Mucosa of stomach (tissue), 1 donor: ENCODE results near the gene FRMPD1.

ENCODE experiments used
- H3K27me3 ChIP-seq: one replicate; pipeline ENCODE4 v1.7.0; 2013; ENCODE audit warnings: mild to moderate bottlenecking, low read length; ENCODE audit not compliant: control insufficient read depth, insufficient read depth
- H3K36me3 ChIP-seq: one replicate; pipeline ENCODE4 v1.7.0; 2013; ENCODE audit warnings: low read length; ENCODE audit not compliant: control insufficient read depth, insufficient read depth
- H3K4me1 ChIP-seq: one replicate; pipeline ENCODE4 v1.7.0; 2013; ENCODE audit warnings: mild to moderate bottlenecking, low read length; ENCODE audit not compliant: control insufficient read depth, insufficient read depth
- H3K4me3 ChIP-seq: one replicate; pipeline ENCODE4 v1.7.0; 2013; ENCODE audit warnings: low read length
- H3K9ac ChIP-seq: one replicate; pipeline ENCODE4 v1.7.0; 2013; ENCODE audit warnings: mild to moderate bottlenecking, low read length, moderate library complexity
- H3K9me3 ChIP-seq: one replicate; pipeline ENCODE4 v1.7.0; 2013; ENCODE audit warnings: mild to moderate bottlenecking, low read length, moderate library complexity; ENCODE audit not compliant: control insufficient read depth
- donor health status: Pancreatic carcinoma.

The FRMPD1 gene

DNA sequence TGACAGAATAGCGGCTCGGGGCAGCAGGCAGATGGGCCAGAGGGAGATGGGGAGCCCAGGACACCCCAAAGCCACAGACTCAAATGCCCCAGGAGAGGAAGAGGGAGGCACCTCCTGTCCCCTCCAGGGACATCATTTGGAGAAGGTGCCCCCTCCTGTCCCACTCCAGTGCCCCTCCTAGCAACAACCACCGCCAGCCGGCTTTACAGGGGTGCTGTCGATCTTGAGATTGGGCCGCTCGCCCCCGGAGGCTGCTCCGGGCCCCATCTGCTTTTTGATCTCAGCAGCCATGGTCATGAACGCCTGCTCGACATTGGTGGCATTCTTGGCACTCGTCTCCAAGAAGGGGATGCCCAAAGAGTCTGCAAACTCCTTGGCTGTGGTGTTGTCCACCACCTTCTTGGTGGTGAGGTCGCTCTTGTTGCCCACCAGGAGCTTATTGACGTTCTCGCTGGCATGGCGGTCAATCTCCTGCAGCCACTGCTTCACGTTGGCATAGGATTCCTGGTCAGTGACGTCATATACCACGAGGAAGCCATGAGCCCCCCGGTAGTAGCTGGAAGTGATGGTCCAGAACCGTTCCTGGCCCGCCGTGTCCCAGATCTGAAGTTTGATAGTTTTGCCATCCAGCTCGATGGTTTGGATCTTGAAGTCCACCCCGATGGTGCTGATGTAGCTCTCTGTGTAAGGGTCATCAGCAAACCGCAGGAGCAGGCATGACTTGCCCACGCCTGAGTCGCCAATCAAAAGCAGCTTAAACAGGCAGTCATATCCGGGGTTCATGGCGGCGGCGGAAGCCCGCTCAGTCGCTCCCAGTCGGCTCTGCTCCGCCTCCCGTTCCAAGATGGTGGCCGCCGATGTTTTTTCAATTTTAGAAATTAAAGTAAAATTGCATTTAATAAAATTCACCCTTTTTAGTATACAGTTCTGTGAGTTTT lies 14.0 kb upstream of the FRMPD1 start:
- Histone ChIP-seq H3K9me3 (no peaks in the 10 kb centered on the region), H3K36me3 (no peaks in the 10 kb centered on the region), H3K27me3 (peaks cover 3% of the 10 kb centered on the region), H3K9ac (no peak overlapping the region), H3K4me1 (no peaks in the 10 kb centered on the region), H3K4me3 (no peak overlapping the region)

DNA sequence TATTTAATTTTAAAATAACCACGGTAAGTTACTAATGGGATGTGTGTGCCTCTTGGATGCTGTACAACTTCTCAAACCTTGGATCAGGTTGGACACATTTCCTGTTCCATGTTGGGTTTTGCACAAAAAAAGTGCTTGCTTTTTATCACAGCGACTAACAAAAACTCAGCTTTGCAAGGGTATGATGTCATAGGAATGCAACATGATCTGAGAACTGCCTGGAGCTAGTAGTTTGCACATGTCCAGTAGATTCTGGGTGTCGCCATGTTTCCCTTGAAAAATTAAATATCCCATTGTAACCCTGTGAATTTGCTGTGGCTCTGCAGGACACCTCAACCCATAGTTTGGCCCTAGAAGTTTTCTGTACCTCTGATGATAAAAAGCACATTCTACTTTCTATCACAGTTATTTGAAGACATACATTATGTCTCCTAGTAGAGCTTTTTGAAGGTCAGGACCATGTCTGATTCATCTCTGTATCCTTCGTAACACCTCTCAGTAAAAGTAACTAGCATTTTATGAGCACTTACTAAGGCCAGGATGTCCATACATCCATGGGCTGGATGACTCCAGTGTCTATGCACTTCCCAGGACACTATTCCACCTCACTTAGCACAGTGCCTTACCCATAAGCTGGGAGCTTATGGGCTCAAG lies 11.5 kb upstream of the FRMPD1 start:
- no peaks in the 10 kb centered on the region for H3K36me3 ChIP-seq
- no peaks in the 10 kb centered on the region for H3K4me1 ChIP-seq
- H3K9ac ChIP-seq: no peak overlapping the region
- H3K9me3 ChIP-seq: no peaks in the 10 kb centered on the region
- H3K4me3 ChIP-seq: no peak overlapping the region
- peaks cover 6% of the 10 kb centered on the region for H3K27me3 ChIP-seq

DNA sequence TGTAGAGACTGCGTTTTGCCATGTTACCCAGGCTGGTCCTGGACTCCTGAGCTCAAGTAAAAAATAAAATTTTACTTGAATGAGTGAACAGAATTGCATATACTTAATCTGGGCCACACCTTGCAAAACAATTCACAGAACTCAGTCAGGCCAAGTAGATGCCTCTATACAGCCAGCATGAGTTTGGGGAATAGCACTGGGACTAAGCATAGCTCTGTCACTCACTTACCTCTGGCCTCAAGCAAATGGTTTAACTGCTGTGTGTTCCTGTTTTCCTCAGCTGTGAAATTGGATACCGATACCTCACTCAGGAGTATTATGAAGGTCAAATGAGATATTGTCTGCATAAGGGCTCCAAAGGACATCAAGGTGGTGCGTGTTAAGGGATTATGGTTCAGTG lies 10.9 kb upstream of the FRMPD1 start:
- peaks cover 7% of the 10 kb centered on the region for H3K27me3 ChIP-seq
- no peaks in the 10 kb centered on the region for H3K9me3 ChIP-seq
- no peaks in the 10 kb centered on the region for H3K4me1 ChIP-seq
- no peak overlapping the region for H3K4me3 ChIP-seq
- H3K36me3 ChIP-seq: no peaks in the 10 kb centered on the region
- no peak overlapping the region for H3K9ac ChIP-seq

DNA sequence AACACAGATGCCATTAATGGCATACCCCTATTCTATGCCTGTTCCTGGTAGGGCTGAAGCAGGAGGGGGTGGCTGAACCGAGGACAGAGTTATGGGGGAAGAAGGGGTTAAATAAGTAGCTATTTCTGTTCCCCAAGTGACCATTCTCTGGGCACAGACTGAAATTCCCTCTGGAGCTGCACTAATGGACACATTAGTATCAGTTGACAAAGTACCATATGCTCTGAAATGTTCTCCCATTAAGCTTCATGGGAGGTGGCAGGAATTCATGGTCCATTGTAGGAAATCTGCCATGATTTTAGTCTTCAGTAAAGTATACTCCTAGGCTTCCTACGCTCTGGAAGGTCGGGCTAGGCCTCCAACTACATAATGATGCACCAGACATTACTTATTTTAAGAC lies 10.5 kb upstream of the FRMPD1 start:
- no peak overlapping the region for H3K9ac ChIP-seq
- peaks cover 7% of the 10 kb centered on the region for H3K27me3 ChIP-seq
- H3K36me3 ChIP-seq: no peaks in the 10 kb centered on the region
- no peak overlapping the region for H3K4me3 ChIP-seq
- no peaks in the 10 kb centered on the region for H3K9me3 ChIP-seq
- H3K4me1 ChIP-seq: no peaks in the 10 kb centered on the region

DNA sequence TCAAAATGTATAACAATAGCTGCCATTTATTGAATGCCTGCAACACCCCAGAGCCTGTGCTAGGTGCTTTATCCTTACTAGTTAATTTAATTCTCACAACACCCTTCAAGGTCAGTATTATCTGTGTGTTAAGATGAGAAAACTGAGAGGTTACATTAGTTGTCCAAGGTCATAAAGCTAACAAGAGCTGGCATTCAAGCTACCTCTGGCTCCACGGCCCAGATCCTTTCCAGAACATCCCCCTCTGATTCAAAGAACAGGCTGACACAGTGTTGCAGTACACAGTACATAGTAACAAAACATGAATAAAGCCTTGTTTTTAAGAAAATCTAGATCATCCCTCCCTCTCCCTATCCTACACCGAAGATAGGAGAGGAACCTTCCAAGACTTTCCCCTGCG lies 9.4 kb upstream of the FRMPD1 start:
- no peak overlapping the region for H3K4me3 ChIP-seq
- no peaks in the 10 kb centered on the region for H3K4me1 ChIP-seq
- H3K9ac ChIP-seq: no peak overlapping the region
- no peaks in the 10 kb centered on the region for H3K36me3 ChIP-seq
- no peaks in the 10 kb centered on the region for H3K9me3 ChIP-seq
- peaks cover 13% of the 10 kb centered on the region for H3K27me3 ChIP-seq

DNA sequence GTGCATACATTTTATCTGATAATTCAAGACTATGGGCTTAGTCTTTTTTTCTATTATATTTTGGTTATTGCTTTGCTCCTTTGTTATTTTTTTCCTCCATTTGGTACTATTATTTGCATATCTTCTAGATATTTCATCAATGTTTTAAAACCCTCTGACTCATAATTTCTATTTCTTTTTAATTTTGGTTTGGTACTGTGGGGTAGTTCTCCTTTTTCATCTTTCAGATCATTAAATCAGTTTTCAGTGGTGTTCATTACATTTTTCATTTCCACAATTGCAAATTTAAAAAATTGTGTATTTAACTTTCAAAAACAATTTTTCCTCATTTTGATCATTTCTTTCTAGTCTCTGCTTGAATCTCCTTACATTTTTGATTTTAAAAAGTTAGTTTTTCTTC lies 7.5 kb upstream of the FRMPD1 start:
- peaks cover 18% of the 10 kb centered on the region for H3K27me3 ChIP-seq

DNA sequence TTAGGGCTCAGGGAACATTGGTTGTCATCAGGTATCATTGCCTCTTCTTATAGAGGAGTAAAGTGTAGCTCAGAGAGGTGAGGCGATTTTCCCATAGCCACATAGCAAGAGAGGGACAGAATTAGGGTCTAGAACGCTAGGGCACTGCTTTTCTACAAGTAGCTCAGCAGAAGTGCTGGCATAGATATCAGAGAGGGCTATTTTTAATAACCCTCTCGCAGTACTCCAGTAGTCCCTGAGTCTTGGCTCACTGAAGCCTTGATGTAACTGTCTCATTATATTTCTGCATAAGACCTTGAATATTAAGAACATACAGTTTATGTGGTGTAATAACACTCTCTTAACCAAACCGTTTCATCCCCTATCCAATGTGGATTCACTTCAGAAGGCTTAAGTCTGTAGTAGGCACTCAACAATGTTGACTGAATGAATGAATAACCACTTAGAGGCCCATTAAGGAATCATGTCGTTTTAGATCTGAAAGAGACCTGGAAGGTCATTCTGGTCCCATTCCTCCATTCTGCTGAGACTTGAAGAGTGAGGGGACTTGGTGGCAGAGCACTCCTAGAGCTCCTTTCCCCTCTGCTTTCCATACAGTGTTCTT lies 4.7 kb upstream of the FRMPD1 start:
- Histone ChIP-seq H3K36me3 (no peaks in the 10 kb centered on the region), H3K9me3 (no peaks in the 10 kb centered on the region), H3K4me1 (no peaks in the 10 kb centered on the region), H3K27me3 (peaks cover 39% of the 10 kb centered on the region), H3K4me3 (no peak overlapping the region), H3K9ac (no peak overlapping the region)

More for the DNA sequence above, 7.5 kb upstream of the FRMPD1 start:
- H3K4me1 ChIP-seq: no peaks in the 10 kb centered on the region
- H3K9ac ChIP-seq: no peak overlapping the region
- H3K9me3 ChIP-seq: no peaks in the 10 kb centered on the region
- no peak overlapping the region for H3K4me3 ChIP-seq
- no peaks in the 10 kb centered on the region for H3K36me3 ChIP-seq

DNA sequence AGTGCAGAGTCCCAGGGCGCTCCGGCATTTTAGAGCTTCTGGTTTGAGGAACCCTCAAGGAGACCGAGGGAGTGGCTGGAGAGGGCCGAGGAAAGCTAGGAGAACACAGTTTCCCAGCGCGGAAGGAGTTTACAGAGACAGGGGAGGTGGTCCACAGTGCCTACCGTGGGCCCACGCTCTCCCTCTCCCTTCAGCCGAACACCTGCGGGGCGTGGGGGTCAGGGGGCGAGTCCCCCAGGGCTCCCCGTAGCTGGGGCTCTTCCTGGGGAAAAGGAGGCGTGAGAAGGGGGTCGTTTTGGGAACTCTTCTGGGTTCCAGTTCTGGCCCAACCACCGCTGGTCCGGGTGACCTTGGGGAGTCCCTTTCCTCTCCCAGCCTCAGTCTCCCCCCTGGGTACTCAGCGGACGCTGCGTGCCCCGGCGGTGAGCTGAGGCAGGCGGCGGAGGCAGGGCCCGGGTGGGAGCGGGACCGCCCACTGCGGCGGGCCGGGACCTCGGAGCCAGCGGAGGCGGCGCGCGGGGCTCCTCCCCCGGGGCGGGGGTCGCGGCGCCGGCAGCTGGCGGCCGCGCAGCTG lies 368 bp upstream of the FRMPD1 start:
- Histone ChIP-seq H3K4me3 (no peak overlapping the region), H3K36me3 (no peaks in the 10 kb centered on the region), H3K9ac (no peak overlapping the region), H3K27me3 (peaks cover 42% of the 10 kb centered on the region), H3K4me1 (no peaks in the 10 kb centered on the region), H3K9me3 (no peaks in the 10 kb centered on the region)

DNA sequence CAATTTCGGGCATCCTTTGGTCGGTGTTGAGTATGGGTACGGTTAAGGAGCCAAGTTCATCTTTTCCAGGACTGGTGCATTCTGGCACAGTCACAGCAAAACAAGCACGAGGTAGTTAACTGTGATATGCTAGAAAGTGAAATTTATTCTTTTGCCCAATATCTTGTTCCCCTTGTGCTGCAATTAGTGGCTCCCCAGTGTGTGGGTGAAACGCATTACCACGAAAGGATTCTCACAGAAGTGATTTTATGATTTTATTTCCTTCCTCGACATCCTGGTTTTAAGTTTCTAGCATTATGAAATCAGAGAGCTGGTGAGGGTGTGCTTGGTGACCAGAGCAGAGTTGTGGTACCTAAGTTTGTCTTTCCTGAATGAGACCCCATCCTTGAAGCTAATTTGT lies 1.5 kb downstream of the FRMPD1 start:
- no peak overlapping the region for H3K9ac ChIP-seq
- H3K4me3 ChIP-seq: no peak overlapping the region
- H3K36me3 ChIP-seq: no peaks in the 10 kb centered on the region
- peaks cover 33% of the 10 kb centered on the region for H3K27me3 ChIP-seq
- no peaks in the 10 kb centered on the region for H3K4me1 ChIP-seq
- H3K9me3 ChIP-seq: no peaks in the 10 kb centered on the region

DNA sequence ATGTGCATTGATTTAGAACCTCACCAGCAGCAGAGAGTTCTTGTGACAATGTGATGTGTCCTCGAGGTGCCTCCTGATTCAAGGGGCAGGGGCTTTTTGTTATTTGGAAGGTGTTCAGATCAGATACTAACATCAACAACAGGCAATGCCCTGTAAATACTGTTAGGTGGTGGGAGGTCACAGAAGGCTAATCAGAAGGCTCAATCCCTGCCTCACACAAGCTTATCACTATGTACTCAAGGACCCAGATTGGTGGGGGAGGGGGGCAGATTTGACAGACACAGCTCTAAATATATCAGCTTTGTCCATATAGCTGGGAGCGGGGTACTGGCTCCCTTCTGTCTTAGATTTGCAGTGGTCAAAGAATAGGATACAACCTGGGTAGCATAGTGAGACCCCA lies 2.6 kb downstream of the FRMPD1 start:
- Histone ChIP-seq H3K27me3 (peaks cover 30% of the 10 kb centered on the region), H3K9me3 (no peaks in the 10 kb centered on the region), H3K4me1 (no peaks in the 10 kb centered on the region), H3K36me3 (no peaks in the 10 kb centered on the region), H3K9ac (no peak overlapping the region), H3K4me3 (no peak overlapping the region)

DNA sequence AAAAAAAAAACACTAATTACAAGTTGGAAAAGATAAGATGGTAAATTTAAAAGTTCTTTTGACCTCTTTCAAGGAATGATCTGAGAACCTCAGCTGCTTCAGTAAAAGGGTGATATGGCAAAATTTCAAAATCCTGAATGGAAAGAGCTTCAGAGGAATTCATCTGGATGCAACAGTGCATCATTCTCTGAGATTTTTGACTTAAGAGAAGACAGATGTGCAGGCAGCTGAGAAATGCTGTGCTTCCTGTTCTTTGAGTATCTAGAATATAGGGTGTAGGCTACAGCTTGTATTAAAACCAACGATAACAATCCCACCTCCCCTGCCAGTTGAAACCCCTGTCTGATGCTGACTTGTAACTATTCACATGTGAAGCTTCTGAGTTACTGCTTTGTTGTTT lies 6.2 kb downstream of the FRMPD1 start:
- Histone ChIP-seq H3K4me3 (no peak overlapping the region), H3K27me3 (peaks cover 2% of the 10 kb centered on the region), H3K4me1 (no peaks in the 10 kb centered on the region), H3K36me3 (no peaks in the 10 kb centered on the region), H3K9ac (no peak overlapping the region), H3K9me3 (no peaks in the 10 kb centered on the region)

DNA sequence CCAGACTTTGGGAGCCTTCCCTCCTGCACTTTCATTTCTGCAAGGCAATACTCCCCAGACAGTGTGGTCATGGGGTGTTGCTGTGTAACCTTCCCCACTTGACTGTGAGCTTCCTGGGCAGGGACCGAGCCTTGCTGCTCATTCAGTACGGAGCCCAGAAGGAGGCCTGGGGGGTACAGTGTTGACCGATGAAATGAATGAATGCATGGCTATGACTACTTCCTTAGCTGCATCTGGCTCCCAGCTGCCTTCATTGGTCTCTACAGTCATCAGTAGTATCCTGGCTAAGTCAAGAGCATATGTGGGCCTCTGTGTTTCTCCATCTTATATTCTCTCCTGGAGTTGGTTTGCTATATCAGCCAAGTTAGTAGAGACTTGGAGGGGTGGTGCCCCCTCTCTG lies 9.9 kb downstream of the FRMPD1 start:
- Histone ChIP-seq H3K9me3 (no peaks in the 10 kb centered on the region), H3K36me3 (no peaks in the 10 kb centered on the region), H3K4me1 (no peaks in the 10 kb centered on the region), H3K9ac (no peak overlapping the region), H3K4me3 (no peak overlapping the region), H3K27me3 (no peaks in the 10 kb centered on the region)
